ENCODE measurements around the gene WIPI1. TPM values are rescaled to one million over a fixed set of nuclear protein-coding genes. Genes with fewer than 3 reads are reported as not detected.

Gene WIPI1
- total and polyA plus RNA-seq, 9 of the 15 experiments (the other 6 are each of a cell fraction or from before 2014, with no cell fraction given), result 3.7 to 23.5 (median 11.8) TPM

DNA sequence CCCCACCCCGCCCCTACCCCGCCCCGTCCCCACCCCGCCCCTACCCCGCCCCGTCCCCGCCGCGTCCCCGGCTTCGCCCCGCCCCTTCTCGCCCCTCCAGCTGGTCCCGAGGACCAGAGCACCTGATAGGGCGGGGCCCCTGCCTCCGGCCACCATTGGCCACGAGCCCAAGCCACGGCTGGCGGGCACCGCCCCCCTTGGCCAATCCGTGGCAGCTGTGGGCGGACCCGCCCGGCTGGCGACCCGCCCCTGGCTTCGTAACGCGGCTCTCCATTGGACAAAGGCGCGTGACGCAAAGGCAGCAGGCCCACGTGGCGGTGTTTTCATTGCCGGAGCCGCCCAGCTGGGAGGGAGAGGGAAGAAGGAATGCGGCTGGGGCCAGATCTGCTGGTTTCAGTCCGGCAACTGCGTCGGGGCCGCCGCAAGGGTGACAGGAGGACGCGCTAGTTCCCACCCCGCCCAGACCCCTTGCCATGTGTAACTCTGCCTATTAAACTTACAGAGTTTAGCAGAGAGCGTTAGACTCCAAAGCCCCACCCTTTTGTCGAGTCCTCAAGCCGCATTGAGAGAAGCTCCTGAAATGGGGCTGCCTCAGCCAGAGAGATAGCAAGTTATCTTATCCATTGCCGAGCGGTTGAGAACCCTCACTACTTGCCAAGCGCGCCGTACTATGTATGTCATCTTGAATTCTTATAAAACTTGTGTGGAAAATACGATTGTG lies 403 bp upstream of the WIPI1 start (continued):
- TF ChIP-seq SMC3 (conservative IDR thresholded peaks at IDR 0.05; ENCODE audit: insufficient read depth, low read depth, low read length), result no peak
- TF ChIP-seq HDGF (IDR thresholded peaks at IDR 0.05), result no peak
- no peak for TF ChIP-seq ZKSCAN8 (CRISPR knock-in tag; IDR thresholded peaks at IDR 0.05)
- TF ChIP-seq STAT5B (CRISPR knock-in tag; IDR thresholded peaks at IDR 0.05), result no peak
- TF ChIP-seq NFYB (IDR thresholded peaks at IDR 0.05; ENCODE audit: extremely low read depth, insufficient read length), result peak; percentile 75
- TF ChIP-seq ZNF57 (CRISPR knock-in tag; IDR thresholded peaks at IDR 0.05), result no peak
- no peak for TF ChIP-seq ZC3H11A (IDR thresholded peaks at IDR 0.05; ENCODE audit: low read depth, low read length)
- no peak for TF ChIP-seq ZNF212 (CRISPR knock-in tag; IDR thresholded peaks at IDR 0.05)
- TF ChIP-seq TAF9B (IDR thresholded peaks at IDR 0.05; ENCODE audit: partially characterized antibody), result peak; percentile 76
- no peak for TF ChIP-seq OTX1 (CRISPR knock-in tag; IDR thresholded peaks at IDR 0.05)
- TF ChIP-seq MAZ (CRISPR knock-in tag; conservative IDR thresholded peaks at IDR 0.05 in 1 of 2, IDR thresholded peaks at IDR 0.05 in 1 of 2), result peak; percentile 48 to 76
- peak; percentile 98 for TF ChIP-seq SAP30 (IDR thresholded peaks at IDR 0.05; ENCODE audit: borderline replicate concordance, insufficient read depth, low read depth, low read length, poor library complexity, severe bottlenecking)
- TF ChIP-seq DACH1 (IDR thresholded peaks at IDR 0.05; ENCODE audit: partially characterized antibody), result peak; percentile 89
- peak in 1 of 2 experiments; percentile 34; a peak in 1 of 4 replicates for TF ChIP-seq SRF (CRISPR knock-in tag; IDR thresholded peaks at IDR 0.05)
- TF ChIP-seq ZNF644 (tag; IDR thresholded peaks at IDR 0.05; ENCODE audit: low read depth), result no peak
- no peak for TF ChIP-seq SIX5 (IDR thresholded peaks at IDR 0.05; ENCODE audit: borderline replicate concordance in 1 of 2, insufficient read depth in 1 of 2, low read depth in 1 of 2, low read length in 2 of 2)
- TF ChIP-seq CEBPG (CRISPR knock-in tag; IDR thresholded peaks at IDR 0.05), result peak; percentile 60; the same call in 1 of the 2 replicates
- 0 out of 4 replicates have a peak, but pooled peaks have one; percentile 10 to 16 for TF ChIP-seq CEBPG (tag; conservative IDR thresholded peaks at IDR 0.05 in 1 of 2, IDR thresholded peaks at IDR 0.05 in 1 of 2)
- TF ChIP-seq MBD2 (IDR thresholded peaks at IDR 0.05; ENCODE audit: borderline replicate concordance, low read depth), result peak; percentile 71; the same call in 1 of the 2 replicates
- TF ChIP-seq KAT2B (IDR thresholded peaks at IDR 0.05; ENCODE audit: low read depth, low read length), result no peak
- TF ChIP-seq ZNF217 (CRISPR knock-in tag; IDR thresholded peaks at IDR 0.05), result no peak
- no peak for TF ChIP-seq SAFB (IDR thresholded peaks at IDR 0.05; ENCODE audit: borderline replicate concordance, low read depth, low read length)
- TF ChIP-seq NFE2 (IDR thresholded peaks at IDR 0.05; ENCODE audit: low read depth), result no peak
- TF ChIP-seq CBX2 (IDR thresholded peaks at IDR 0.05; ENCODE audit: insufficient read depth, low read length, poor library complexity, severe bottlenecking), result no peak
- TF ChIP-seq L3MBTL2 (IDR thresholded peaks at IDR 0.05), result peak; percentile 73
- TF ChIP-seq PHF21A (IDR thresholded peaks at IDR 0.05; ENCODE audit: borderline replicate concordance, low read depth), result no peak
- no peak for TF ChIP-seq ZNF324 (CRISPR knock-in tag; IDR thresholded peaks at IDR 0.05)
- no peak for TF ChIP-seq ZNF76 (CRISPR knock-in tag; IDR thresholded peaks at IDR 0.05; ENCODE audit: borderline replicate concordance)
- TF ChIP-seq NR2F6 (CRISPR knock-in tag; IDR thresholded peaks at IDR 0.05), result no peak
- TF ChIP-seq ATF1 (CRISPR knock-in tag; IDR thresholded peaks at IDR 0.05), result peak; percentile 69; the same call in 1 of the 2 replicates
- peak; percentile 93 for TF ChIP-seq ATF1 (tag; IDR thresholded peaks at IDR 0.05)
- TF ChIP-seq HOXB6 (CRISPR knock-in tag; IDR thresholded peaks at IDR 0.05; ENCODE audit: borderline replicate concordance), result no peak

All from K562 (cell line).